Keratinocyte (primary cell): Measurements from ENCODE around the gene PHETA1. TPM values are rescaled to one million over a fixed set of nuclear protein-coding genes. Genes with fewer than 3 reads are reported as not detected.

Experiments used
- DNase-seq: peaks from one replicate; pipeline ENCODE4 v3.0.0-alpha.2; 2011; ENCODE audit warnings: low read depth, missing footprints, low spot score
- FAIRE-seq: peaks from 2 replicates; lab custom pipeline; 2011; peaks lifted over from hg19 to GRCh38; lab: Jason Lieb, UNC
- H2AFZ ChIP-seq: 2 replicates; pipeline ENCODE4 v1.6.0; 2012; ENCODE audit warnings: low read length, control low read depth, inconsistent platforms; ENCODE audit not compliant: control insufficient read depth
- H3K27ac ChIP-seq: 2 replicates; pipeline ENCODE4 v1.5.1; 2011; ENCODE audit warnings: low read length; ENCODE audit not compliant: control insufficient read depth, insufficient read depth
- H3K27me3 ChIP-seq: 3 replicates; pipeline ENCODE4 v1.6.0; 2011; ENCODE audit warnings: low read length; ENCODE audit not compliant: control insufficient read depth, insufficient read depth; ENCODE audit errors: extremely low read depth
- H3K36me3 ChIP-seq, 2 experiments: 2 replicates in 1 of 2; 3 replicates in 1 of 2; pipeline ENCODE4 v1.5.1; 2011; ENCODE audit warnings: low read length in 2 of 2, mild to moderate bottlenecking in 1 of 2; ENCODE audit not compliant: control insufficient read depth in 2 of 2, insufficient read depth in 2 of 2; ENCODE audit errors: extremely low read depth in 1 of 2
- H3K4me1 ChIP-seq: 3 replicates; pipeline ENCODE4 v1.5.1; 2011; ENCODE audit warnings: low read length; ENCODE audit not compliant: control insufficient read depth, insufficient read depth; ENCODE audit errors: extremely low read depth
- H3K4me2 ChIP-seq: 3 replicates; pipeline ENCODE4 v1.6.0; 2011; ENCODE audit warnings: low read depth, low read length; ENCODE audit not compliant: control insufficient read depth, insufficient read depth; ENCODE audit errors: extremely low read depth
- H3K4me3 ChIP-seq, 3 experiments: fragments of 200-600 bp in 1 of 3; sonication (generic) in 1 of 3; 2 replicates in 2 of 3; 3 replicates in 1 of 3; pipeline ENCODE4 v1.5.1; 2011 to 2016; ENCODE audit warnings: low read length in 3 of 3, mild to moderate bottlenecking in 3 of 3, control low read depth in 2 of 3, inconsistent platforms in 1 of 3, low read depth in 1 of 3, mixed read lengths in 1 of 3, mixed run types in 1 of 3, moderate library complexity in 1 of 3; ENCODE audit not compliant: control insufficient read depth in 2 of 3, insufficient read depth in 2 of 3; ENCODE audit errors: extremely low read depth in 1 of 3
- H3K79me2 ChIP-seq: 2 replicates; pipeline ENCODE4 v1.6.0; 2012; ENCODE audit warnings: low read length; ENCODE audit not compliant: control insufficient read depth, insufficient read depth
- H3K9ac ChIP-seq: 3 replicates; pipeline ENCODE4 v1.6.0; 2011; ENCODE audit warnings: low read length; ENCODE audit not compliant: control insufficient read depth, insufficient read depth; ENCODE audit errors: extremely low read depth
- H3K9me1 ChIP-seq: 3 replicates; pipeline ENCODE4 v1.6.0; 2011; ENCODE audit warnings: low read length; ENCODE audit not compliant: control insufficient read depth, insufficient read depth; ENCODE audit errors: extremely low read depth
- H3K9me3 ChIP-seq: 2 replicates; pipeline ENCODE4 v1.5.1; 2012; ENCODE audit warnings: low read depth, low read length; ENCODE audit not compliant: control insufficient read depth
- H4K20me1 ChIP-seq: 3 replicates; pipeline ENCODE4 v1.6.0; 2011; ENCODE audit warnings: low read length; ENCODE audit not compliant: control insufficient read depth, insufficient read depth; ENCODE audit errors: extremely low read depth
- EZH2 ChIP-seq: IDR thresholded peaks from one replicate; pipeline ENCODE4 v1.6.1; 2012; ENCODE audit warnings: inconsistent platforms, mild to moderate bottlenecking, low read length, moderate library complexity
- dilution Hi-C: fragments of 300-500 bp; cut with MboI; formaldehyde crosslinking; loops from one replicate; pipeline ENCODE4 v1.7.0; 2020; ENCODE audit warnings: low sequenced_read_pairs; ENCODE audit not compliant: extremely low pct_ligation_motif_present
- polyA plus RNA-seq, 5 experiments: library from polyadenylated mRNA; depleted of rRNA in 3 of 5; stranded (reverse) in 3 of 5; stranded (forward) in 1 of 5; unstranded in 1 of 5; fragments of >200 nt; gene quantifications; 1 replicate in 1 of 5; 2 replicates in 3 of 5; 3 replicates in 1 of 5; pipeline versions ENCODE4 v1.2.1 to v1.2.3, GENCODE V29; 2011 to 2012; ENCODE audit warnings: missing spikeins in 2 of 5, low read depth in 1 of 5, low replicate concordance in 1 of 5
- TF ChIP-seq, protein P1 (sequence below), 3 experiments: IDR thresholded peaks in 1 of 3; conservative IDR thresholded peaks in 1 of 3; optimal IDR thresholded peaks in 1 of 3; 2 replicates in 2 of 3; 3 replicates in 1 of 3; pipeline versions ENCODE3 to v1.5.1; 2011; ENCODE audit warnings: low read length in 3 of 3, mild to moderate bottlenecking in 3 of 3, moderate library complexity in 2 of 3, control low read depth in 1 of 3, inconsistent platforms in 1 of 3; ENCODE audit not compliant: insufficient read depth in 2 of 3; ENCODE audit errors: extremely low read depth in 1 of 3

The PHETA1 gene
- polyA plus RNA-seq, 1 donor (not counting 4 experiments of a cell fraction or from before 2014, with no cell fraction given): 1.7 TPM

- Histone ChIP-seq H3K4me2 (no peak overlapping the region), H3K27ac (no peak overlapping the region), H3K9me1 (no peaks in the 10 kb centered on the region), H3K27me3 (no peaks in the 10 kb centered on the region), H3K79me2 (no peaks in the 10 kb centered on the region), H3K9ac (no peak overlapping the region), H2AFZ (no peak overlapping the region), H3K9me3 (no peaks in the 10 kb centered on the region), H4K20me1 (no peaks in the 10 kb centered on the region), H3K4me3 (no peak overlapping the region), H3K4me1 (no peaks in the 10 kb centered on the region), H3K36me3 (no peaks in the 10 kb centered on the region)
- dilution Hi-C loops: no loop called here
- TF ChIP-seq, protein P1, sequence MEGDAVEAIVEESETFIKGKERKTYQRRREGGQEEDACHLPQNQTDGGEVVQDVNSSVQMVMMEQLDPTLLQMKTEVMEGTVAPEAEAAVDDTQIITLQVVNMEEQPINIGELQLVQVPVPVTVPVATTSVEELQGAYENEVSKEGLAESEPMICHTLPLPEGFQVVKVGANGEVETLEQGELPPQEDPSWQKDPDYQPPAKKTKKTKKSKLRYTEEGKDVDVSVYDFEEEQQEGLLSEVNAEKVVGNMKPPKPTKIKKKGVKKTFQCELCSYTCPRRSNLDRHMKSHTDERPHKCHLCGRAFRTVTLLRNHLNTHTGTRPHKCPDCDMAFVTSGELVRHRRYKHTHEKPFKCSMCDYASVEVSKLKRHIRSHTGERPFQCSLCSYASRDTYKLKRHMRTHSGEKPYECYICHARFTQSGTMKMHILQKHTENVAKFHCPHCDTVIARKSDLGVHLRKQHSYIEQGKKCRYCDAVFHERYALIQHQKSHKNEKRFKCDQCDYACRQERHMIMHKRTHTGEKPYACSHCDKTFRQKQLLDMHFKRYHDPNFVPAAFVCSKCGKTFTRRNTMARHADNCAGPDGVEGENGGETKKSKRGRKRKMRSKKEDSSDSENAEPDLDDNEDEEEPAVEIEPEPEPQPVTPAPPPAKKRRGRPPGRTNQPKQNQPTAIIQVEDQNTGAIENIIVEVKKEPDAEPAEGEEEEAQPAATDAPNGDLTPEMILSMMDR (optimal IDR thresholded peaks at IDR 0.05 in 1 of 3, IDR thresholded peaks at IDR 0.05 in 1 of 3, conservative IDR thresholded peaks at IDR 0.05 in 1 of 3; ENCODE audit: extremely low read depth in 1 of 3, insufficient read depth in 2 of 3, low read length in 3 of 3): no peak
- no peak for TF ChIP-seq EZH2
- FAIRE-seq (no peak), DNase-seq (no peak)
Measured at GRCh38 chr12:111322336-111323250, 46.3 kb downstream of the PHETA1 start.

- Histone ChIP-seq H3K4me2 (no peak overlapping the region), H3K9me3 (no peaks in the 10 kb centered on the region), H3K4me1 (no peaks in the 10 kb centered on the region), H3K9ac (no peak overlapping the region), H3K9me1 (no peaks in the 10 kb centered on the region), H3K4me3 (no peak overlapping the region), H2AFZ (no peak overlapping the region), H3K36me3 (no peaks in the 10 kb centered on the region), H4K20me1 (no peaks in the 10 kb centered on the region), H3K79me2 (no peaks in the 10 kb centered on the region), H3K27ac (no peak overlapping the region), H3K27me3 (no peaks in the 10 kb centered on the region)
- dilution Hi-C loops: no loop called here
- FAIRE-seq: no peak
- DNase-seq: no peak
- TF ChIP-seq, protein P1 (optimal IDR thresholded peaks at IDR 0.05 in 1 of 3, IDR thresholded peaks at IDR 0.05 in 1 of 3, conservative IDR thresholded peaks at IDR 0.05 in 1 of 3; ENCODE audit: extremely low read depth in 1 of 3, insufficient read depth in 2 of 3, low read length in 3 of 3): no peak
- TF ChIP-seq EZH2: no peak
Measured at GRCh38 chr12:111321317-111321716, 47.6 kb downstream of the PHETA1 start.
